ENCODE measurements around the gene IKBKG.
A peak's percentile ranks its signal among the peaks of the same experiment; 100 is the strongest.
"Not testable (repeated sequence)": the region's sequence is repeated elsewhere in the genome, so short reads cannot be mapped to it uniquely, and the experiment has no call there.

Gene IKBKG

GRCh38 chrX:154607976-154608375, 60.6 kb downstream of the IKBKG start:
- not testable (repeated sequence) for FAIRE-seq

GRCh38 chrX:154608823-154609222, 61.4 kb downstream of the IKBKG start:
- not testable (repeated sequence) for FAIRE-seq

GRCh38 chrX:154611146-154611545, 63.7 kb downstream of the IKBKG start:
- FAIRE-seq = not testable (repeated sequence)

- peak; percentile 68 for FAIRE-seq
Measured at GRCh38 chrX:154613586-154613985, 66.2 kb downstream of the IKBKG start.

All from A204.1 (cell line).